A673 (cell line): Measurements from ENCODE around the gene SIK3. TPM values are rescaled to one million over a fixed set of nuclear protein-coding genes. Genes with fewer than 3 reads are reported as not detected.

ENCODE experiments used
- BruUV-seq: library from RNA; stranded (reverse); fragments of 400-500 nt; replicated peaks from 2 replicates; lab custom pipeline; 2021; lab: Mats Ljungman, UMichigan
- CTCF ChIA-PET: fragments of 300-600 bp; sonication (Branson Sonifier 250); formaldehyde crosslinking; loops from one replicate; lab custom pipeline; 2022; ENCODE audit warnings: antibody characterized with exemption; lab: Charles Lee
- POLR2A ChIA-PET: fragments of 300-600 bp; sonication (Branson Sonifier 250); formaldehyde crosslinking; loops from one replicate; lab custom pipeline; 2022; ENCODE audit warnings: antibody characterized with exemption; ENCODE audit not compliant: low non-redundant PET; lab: Charles Lee
- DNase-seq: peaks from one replicate; pipeline ENCODE4 v3.0.0-alpha.2; 2015; ENCODE audit warnings: low spot score
- H3K27ac ChIP-seq: fragments of 200-600 bp; sonication (generic); 2 replicates; pipeline ENCODE4 v1.5.1; 2016; ENCODE audit warnings: mixed run types, low read depth, mild to moderate bottlenecking, mixed read lengths, antibody characterized with exemption, low read length; ENCODE audit not compliant: poor library complexity, severe bottlenecking
- H3K27me3 ChIP-seq: fragments of 200-600 bp; sonication (generic); replicated peaks from 2 replicates; pipeline ENCODE4 v1.6.1; 2017; ENCODE audit warnings: mixed run types, low read depth, mild to moderate bottlenecking, mixed read lengths, antibody characterized with exemption, low read length; ENCODE audit not compliant: insufficient read depth, poor library complexity
- H3K36me3 ChIP-seq: fragments of 200-600 bp; sonication (generic); 2 replicates; pipeline ENCODE4 v1.6.1; 2016; ENCODE audit warnings: mixed run types, mild to moderate bottlenecking, mixed read lengths, antibody characterized with exemption, low read length; ENCODE audit not compliant: insufficient read depth, poor library complexity, severe bottlenecking
- H3K4me1 ChIP-seq: fragments of 200-600 bp; sonication (generic); 2 replicates; pipeline ENCODE4 v1.6.1; 2017; ENCODE audit warnings: mixed run types, mild to moderate bottlenecking, mixed read lengths, antibody characterized with exemption, low read length; ENCODE audit not compliant: insufficient read depth, poor library complexity, severe bottlenecking
- H3K4me3 ChIP-seq: fragments of 200-600 bp; sonication (generic); 2 replicates; pipeline ENCODE4 v1.5.1; 2016; ENCODE audit warnings: low read depth, mixed run types, mild to moderate bottlenecking, mixed read lengths, low read length; ENCODE audit not compliant: poor library complexity, severe bottlenecking
- H3K9me3 ChIP-seq: fragments of 200-600 bp; sonication (generic); 2 replicates; pipeline ENCODE4 v1.6.1; 2016; ENCODE audit warnings: mixed run types, low read depth, mild to moderate bottlenecking, mixed read lengths, antibody characterized with exemption, low read length; ENCODE audit not compliant: poor library complexity, severe bottlenecking
- EZH2 ChIP-seq: fragments of 200-600 bp; sonication (generic); IDR thresholded peaks from 2 replicates; pipeline ENCODE4 v1.6.1; 2017; ENCODE audit warnings: borderline replicate concordance, low read depth, mild to moderate bottlenecking, mixed read lengths, antibody characterized with exemption, low read length; ENCODE audit not compliant: poor library complexity, severe bottlenecking
- intact Hi-C: fragments of 100-400 bp; cut with micrococcal nuclease; formaldehyde crosslinking; loops from one replicate; pipeline ENCODE4 v1.10.0; 2022; ENCODE audit not compliant: unreplicated experiment
- total RNA-seq: library from RNA; stranded (reverse); gene quantifications from 2 replicates; pipeline ENCODE4 v1.2.3, GENCODE V29; 2021
- TF ChIP-seq, protein P1 (sequence below): fragments of 300-800, 200-600 bp; sonication (generic); conservative IDR thresholded peaks from 2 replicates; pipeline ENCODE4 v1.5.1; 2017; ENCODE audit warnings: low read depth, mild to moderate bottlenecking, antibody characterized with exemption, low read length, moderate library complexity, mixed read lengths

Gene SIK3
- total RNA-seq, 1 experiment from 2014 or later = 81.7 TPM

DNA sequence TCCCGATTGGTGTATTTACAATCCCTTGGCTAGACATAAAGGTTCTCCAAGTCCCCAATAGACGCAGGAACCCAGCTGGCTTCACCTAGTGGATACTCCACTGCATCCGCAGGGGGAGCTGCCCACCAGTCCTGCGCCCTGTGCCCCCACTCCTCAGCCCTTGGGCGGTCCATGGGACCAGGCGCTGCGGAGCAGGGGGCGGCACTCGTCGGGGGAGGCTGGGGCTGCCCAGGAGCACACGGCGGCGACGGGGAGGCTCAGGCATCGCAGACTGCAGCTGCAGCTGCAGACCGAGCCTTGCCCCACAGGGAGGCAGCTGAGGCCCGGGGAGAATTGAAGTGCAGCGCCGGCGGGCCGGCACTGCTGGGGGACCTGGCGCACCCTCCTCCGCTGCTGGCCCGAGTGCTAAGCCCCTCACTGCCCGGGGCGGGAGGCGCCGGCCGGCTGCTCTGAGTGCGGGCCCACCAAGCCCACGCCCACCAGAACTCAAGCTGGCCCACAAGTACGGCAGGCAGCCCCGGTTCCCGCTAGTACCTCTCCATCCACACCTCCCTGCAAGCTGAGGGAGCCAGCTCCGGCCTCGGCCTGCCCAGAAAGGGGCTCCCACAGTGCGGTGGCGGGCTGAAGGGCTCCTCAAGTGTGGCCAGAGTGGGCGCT is 12.2 kb upstream of the SIK3 start:
- H3K4me3 ChIP-seq = no peak overlapping the region
- no TSS peak for BruUV-seq
- no peaks in the 10 kb centered on the region for H3K9me3 ChIP-seq
- no peak overlapping the region for H3K27ac ChIP-seq
- TF ChIP-seq EZH2 = no peak
- TF ChIP-seq, protein P1, sequence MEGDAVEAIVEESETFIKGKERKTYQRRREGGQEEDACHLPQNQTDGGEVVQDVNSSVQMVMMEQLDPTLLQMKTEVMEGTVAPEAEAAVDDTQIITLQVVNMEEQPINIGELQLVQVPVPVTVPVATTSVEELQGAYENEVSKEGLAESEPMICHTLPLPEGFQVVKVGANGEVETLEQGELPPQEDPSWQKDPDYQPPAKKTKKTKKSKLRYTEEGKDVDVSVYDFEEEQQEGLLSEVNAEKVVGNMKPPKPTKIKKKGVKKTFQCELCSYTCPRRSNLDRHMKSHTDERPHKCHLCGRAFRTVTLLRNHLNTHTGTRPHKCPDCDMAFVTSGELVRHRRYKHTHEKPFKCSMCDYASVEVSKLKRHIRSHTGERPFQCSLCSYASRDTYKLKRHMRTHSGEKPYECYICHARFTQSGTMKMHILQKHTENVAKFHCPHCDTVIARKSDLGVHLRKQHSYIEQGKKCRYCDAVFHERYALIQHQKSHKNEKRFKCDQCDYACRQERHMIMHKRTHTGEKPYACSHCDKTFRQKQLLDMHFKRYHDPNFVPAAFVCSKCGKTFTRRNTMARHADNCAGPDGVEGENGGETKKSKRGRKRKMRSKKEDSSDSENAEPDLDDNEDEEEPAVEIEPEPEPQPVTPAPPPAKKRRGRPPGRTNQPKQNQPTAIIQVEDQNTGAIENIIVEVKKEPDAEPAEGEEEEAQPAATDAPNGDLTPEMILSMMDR = no peak
- H3K27me3 ChIP-seq = no peaks in the 10 kb centered on the region
- peaks cover 7% of the 10 kb centered on the region for H3K4me1 ChIP-seq
- intact Hi-C loops = no loop called here
- ChIA-PET CTCF (interaction anchor here (1.0 kb wide), 1 partner anchor 319 kb away, joined by 3 read pairs; the partner anchor contains the start of gene APOA5), POLR2A (no interaction called here)
- DNase-seq = no peak
- no peaks in the 10 kb centered on the region for H3K36me3 ChIP-seq

DNA sequence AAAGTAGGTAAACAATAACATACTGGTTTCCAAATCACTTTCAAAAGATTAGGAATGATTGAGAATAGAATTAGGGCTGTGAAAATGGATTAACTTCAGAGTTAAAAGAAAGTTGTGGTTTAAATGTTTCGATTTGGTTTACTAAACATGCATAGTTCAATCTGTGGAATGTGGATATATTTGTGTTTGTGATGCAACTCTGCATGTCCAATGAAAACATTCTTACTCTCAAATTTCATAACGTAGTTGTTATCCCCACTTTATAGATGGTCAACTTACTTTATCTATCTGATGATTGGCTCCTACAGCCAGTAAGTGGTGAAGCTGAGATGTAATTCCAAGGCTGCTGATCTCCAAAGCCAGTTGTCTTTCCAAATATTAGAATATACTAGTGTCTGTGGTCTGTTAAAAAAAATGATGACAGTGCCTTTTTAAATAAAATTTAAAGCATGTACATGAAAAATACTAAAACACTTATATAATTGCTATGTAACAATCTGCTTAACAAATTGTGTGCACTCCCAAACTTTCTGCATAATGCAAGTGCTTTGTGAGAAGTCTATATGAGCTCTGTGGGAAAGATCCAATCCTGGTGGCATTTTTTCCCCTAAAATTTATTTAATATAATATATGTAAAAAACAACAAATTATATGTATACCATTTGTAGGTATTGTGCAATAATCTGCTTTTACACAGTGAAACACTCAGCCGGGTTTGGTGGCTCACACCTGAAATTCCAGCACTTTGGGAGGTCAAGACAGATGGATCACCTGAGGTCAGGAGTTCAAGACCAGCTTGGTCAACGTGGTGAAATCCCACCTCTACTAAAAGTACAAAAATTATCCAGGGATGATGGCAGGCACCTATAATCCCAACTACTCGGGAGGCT is 9.7 kb upstream of the SIK3 start:
- no TSS peak for BruUV-seq
- Histone ChIP-seq H3K27ac (no peak overlapping the region), H3K36me3 (no peaks in the 10 kb centered on the region), H3K9me3 (no peaks in the 10 kb centered on the region), H3K4me3 (no peak overlapping the region), H3K4me1 (peaks cover 7% of the 10 kb centered on the region), H3K27me3 (no peaks in the 10 kb centered on the region)
- ChIA-PET POLR2A (no interaction called here), CTCF (interaction anchor here (0.5 kb wide), 1 partner anchor 31 kb away, joined by 9 read pairs; no protein-coding TSS in a partner anchor)
- TF ChIP-seq, protein P1 = no peak
- no peak for TF ChIP-seq EZH2
- DNase-seq = no peak
- intact Hi-C loops = loop anchor here (5.0 kb wide), 1 partner anchor 336 kb away; the partner anchor contains the start of gene BUD13

DNA sequence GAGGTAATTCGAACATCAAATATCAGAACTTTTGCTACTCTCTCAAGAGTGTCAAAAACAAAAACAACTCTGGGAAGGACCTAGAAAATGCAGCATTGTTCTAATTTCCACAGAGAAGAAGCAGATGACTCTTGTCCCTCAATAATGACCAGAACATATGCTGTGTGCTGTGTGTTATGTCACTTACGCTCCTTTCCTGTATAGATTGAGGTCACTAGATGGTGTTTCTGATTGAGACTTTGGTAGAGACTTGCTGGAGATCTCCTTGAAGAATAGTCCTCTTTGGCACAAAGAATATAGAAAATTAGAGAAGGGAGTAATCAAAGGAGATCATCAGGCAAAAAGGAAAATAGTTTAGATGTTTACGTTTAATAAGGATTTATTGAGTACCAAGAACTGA is 2.3 kb upstream of the SIK3 start:
- POLR2A ChIA-PET = no interaction called here
- TF ChIP-seq, protein P1 = no peak
- no peak for TF ChIP-seq EZH2
- no peaks in the 10 kb centered on the region for H3K27me3 ChIP-seq
- CTCF ChIA-PET = no interaction called here
- intact Hi-C loops = no loop called here
- H3K4me3 ChIP-seq = no peak overlapping the region
- H3K27ac ChIP-seq = no peak overlapping the region
- H3K4me1 ChIP-seq = peaks cover 23% of the 10 kb centered on the region
- no peaks in the 10 kb centered on the region for H3K9me3 ChIP-seq
- no TSS peak for BruUV-seq
- H3K36me3 ChIP-seq = no peaks in the 10 kb centered on the region
- no peak for DNase-seq
